HEK293T (cell line): ENCODE results near the gene SPTLC3.
A peak's percentile ranks its signal among the peaks of the same experiment; 100 is the strongest.

Experiments used
- CTCF ChIA-PET: fragments of 350-600 bp; formaldehyde crosslinking; extraction: SDS; loops from one replicate; lab custom pipeline; 2021; ENCODE audit warnings: antibody characterized with exemption, inconsistent platforms; lab: Yijun Ruan, JAX
- POLR2A ChIA-PET: fragments of 350-600 bp; formaldehyde crosslinking; extraction: SDS; loops from one replicate; lab custom pipeline; 2020; ENCODE audit warnings: antibody characterized with exemption, inconsistent platforms; lab: Yijun Ruan, JAX
- DNase-seq: peaks from one replicate; pipeline ENCODE4 v3.0.0; 2012; ENCODE audit warnings: mixed read lengths; ENCODE audit errors: extremely low spot score
- ARNT ChIP-seq: fragments of 450-650 bp; IDR thresholded peaks from 2 replicates; pipeline ENCODE4 v1.6.1; 2017; ENCODE audit warnings: mild to moderate bottlenecking
- BHLHE40 ChIP-seq: fragments of 450-650 bp; IDR thresholded peaks from 2 replicates; pipeline ENCODE4 v1.6.1; 2016; ENCODE audit warnings: mild to moderate bottlenecking, moderate library complexity, borderline replicate concordance
- CTBP1 ChIP-seq: fragments of 450-650 bp; IDR thresholded peaks from 2 replicates; pipeline ENCODE4 v1.6.1; 2016; ENCODE audit warnings: borderline replicate concordance
- ELF4 ChIP-seq: fragments of 450-650 bp; IDR thresholded peaks from 2 replicates; pipeline ENCODE4 v1.6.1; 2017; ENCODE audit warnings: antibody characterized with exemption
- FOXA1 ChIP-seq: fragments of 450-650 bp; IDR thresholded peaks from 2 replicates; pipeline ENCODE4 v1.6.1; 2016; ENCODE audit warnings: mild to moderate bottlenecking
- FOXK2 ChIP-seq: fragments of 450-650 bp; IDR thresholded peaks from 2 replicates; pipeline ENCODE4 v1.6.1; 2016; ENCODE audit warnings: mild to moderate bottlenecking
- FOXM1 ChIP-seq: fragments of 450-650 bp; IDR thresholded peaks from 2 replicates; pipeline ENCODE4 v1.6.1; 2017; ENCODE audit warnings: mild to moderate bottlenecking, borderline replicate concordance
- HDGF ChIP-seq: fragments of 450-650 bp; IDR thresholded peaks from 2 replicates; pipeline ENCODE4 v1.6.1; 2017; ENCODE audit warnings: antibody characterized with exemption, borderline replicate concordance
- L3MBTL2 ChIP-seq: fragments of 450-650 bp; conservative IDR thresholded peaks from 2 replicates; pipeline ENCODE4 v1.6.1; 2016; ENCODE audit warnings: mild to moderate bottlenecking
- LEF1 ChIP-seq: fragments of 450-650 bp; IDR thresholded peaks from 2 replicates; pipeline ENCODE4 v1.6.1; 2017; ENCODE audit warnings: mild to moderate bottlenecking, borderline replicate concordance
- NFRKB ChIP-seq: fragments of 450-650 bp; IDR thresholded peaks from 2 replicates; pipeline ENCODE4 v1.6.1; 2016; ENCODE audit warnings: mild to moderate bottlenecking, moderate library complexity
- PKNOX1 ChIP-seq: fragments of 450-650 bp; IDR thresholded peaks from 2 replicates; pipeline ENCODE4 v1.6.1; 2016
- SP1 ChIP-seq: fragments of 450-650 bp; IDR thresholded peaks from 2 replicates; pipeline ENCODE4 v1.6.1; 2017
- SUZ12 ChIP-seq: fragments of 450-650 bp; IDR thresholded peaks from 2 replicates; pipeline ENCODE4 v1.6.1; 2016; ENCODE audit warnings: mild to moderate bottlenecking
- TARDBP ChIP-seq: fragments of 450-650 bp; IDR thresholded peaks from 2 replicates; pipeline ENCODE4 v1.6.1; 2016
- ZNF384 ChIP-seq: fragments of 450-650 bp; IDR thresholded peaks from 2 replicates; pipeline ENCODE4 v1.6.1; 2016

Gene SPTLC3

DNA sequence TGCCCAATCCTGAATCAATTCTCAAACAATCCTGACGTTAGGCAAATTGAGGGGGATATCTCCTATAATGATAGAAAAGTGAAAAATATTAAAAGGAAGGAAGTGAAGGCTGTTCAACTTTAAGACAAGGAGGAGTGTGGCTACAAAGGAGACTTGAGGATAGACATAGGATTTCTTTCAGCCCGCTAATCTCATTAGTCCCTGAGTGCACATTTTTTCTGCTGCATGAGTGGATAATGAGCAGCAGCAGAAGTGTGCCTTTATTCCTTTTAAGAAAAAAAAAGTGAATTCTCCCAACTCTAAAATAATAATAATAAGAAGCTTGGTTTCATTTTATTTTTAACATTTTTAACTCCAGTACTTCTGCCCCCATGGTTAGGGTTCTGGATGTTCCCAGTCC lies 102.0 kb downstream of the SPTLC3 start:
- TF ChIP-seq FOXM1, result no peak
- TF ChIP-seq ARNT, result no peak
- TF ChIP-seq LEF1, result no peak
- no peak for TF ChIP-seq FOXA1
- no peak for TF ChIP-seq FOXK2
- no peak for TF ChIP-seq BHLHE40
- no peak for TF ChIP-seq PKNOX1
- TF ChIP-seq L3MBTL2, result no peak
- TF ChIP-seq ELF4, result no peak
- no peak for TF ChIP-seq ZNF384
- TF ChIP-seq NFRKB, result no peak
- no peak for TF ChIP-seq HDGF
- TF ChIP-seq SP1, result no peak
- TF ChIP-seq CTBP1, result no peak
- no peak for TF ChIP-seq SUZ12
- no peak for TF ChIP-seq TARDBP
- no peak for DNase-seq
- ChIA-PET CTCF (no interaction called here), POLR2A (no interaction called here)

GRCh38 chr20:13111249-13111911 lies 102.6 kb downstream of the SPTLC3 start:
- CTCF ChIA-PET, result no interaction called here

DNA sequence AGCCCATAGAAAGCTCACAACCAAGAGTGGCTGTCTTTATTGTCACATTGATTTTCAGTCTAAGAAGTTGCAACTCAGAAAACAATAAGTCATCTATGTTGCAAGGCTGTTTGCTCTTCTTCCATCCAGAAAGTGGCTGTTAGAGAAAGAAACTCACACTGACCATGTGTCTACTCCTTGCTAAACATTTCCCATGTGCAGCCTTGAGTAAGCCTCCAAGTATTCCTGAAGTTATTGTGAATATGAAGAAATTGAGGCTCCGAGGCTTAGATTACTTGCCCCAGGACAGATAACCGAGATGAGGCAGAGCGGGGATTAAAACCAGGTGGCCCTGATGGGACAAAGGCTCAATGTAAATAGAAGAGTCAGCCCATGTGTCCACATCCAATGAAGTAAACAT lies 105.0 kb downstream of the SPTLC3 start:
- DNase-seq, result no peak
- POLR2A ChIA-PET, result no interaction called here
- CTCF ChIA-PET, result no interaction called here
- TF ChIP-seq SP1, result no peak
- TF ChIP-seq LEF1, result no peak
- no peak for TF ChIP-seq SUZ12
- no peak for TF ChIP-seq ELF4
- no peak for TF ChIP-seq NFRKB
- no peak for TF ChIP-seq PKNOX1
- TF ChIP-seq CTBP1, result no peak
- TF ChIP-seq FOXK2, result no peak
- TF ChIP-seq TARDBP, result no peak
- no peak for TF ChIP-seq FOXM1

More at GRCh38 chr20:13111249-13111911, 102.6 kb downstream of the SPTLC3 start:
- DNase-seq, result no peak
- TF ChIP-seq TARDBP, result no peak
- TF ChIP-seq ELF4, result no peak
- TF ChIP-seq SUZ12, result no peak
- TF ChIP-seq PKNOX1, result no peak
- no peak for TF ChIP-seq ZNF384
- no peak for TF ChIP-seq FOXM1
- no peak for TF ChIP-seq ARNT
- TF ChIP-seq HDGF, result no peak
- TF ChIP-seq BHLHE40, result no peak
- no peak for TF ChIP-seq L3MBTL2
- no peak for TF ChIP-seq CTBP1
- no peak for TF ChIP-seq FOXK2
- no peak for TF ChIP-seq LEF1
- no peak for TF ChIP-seq NFRKB
- no peak for TF ChIP-seq FOXA1
- no peak for TF ChIP-seq SP1
- POLR2A ChIA-PET, result no interaction called here

- no peak for DNase-seq
- TF ChIP-seq FOXK2 (no peak), HDGF (no peak), SP1 (no peak), SUZ12 (no peak), NFRKB (no peak), FOXM1 (no peak), PKNOX1 (no peak), FOXA1 (no peak), CTBP1 (no peak), BHLHE40 (no peak), ELF4 (no peak), LEF1 (no peak), ARNT (no peak), TARDBP (no peak), L3MBTL2 (no peak), ZNF384 (no peak)
- CTCF ChIA-PET, result interaction anchor here (0.7 to 1.3 kb wide), 2 partner anchors 185 to 186 kb away, joined by 3 read pairs; no protein-coding TSS in a partner anchor
- POLR2A ChIA-PET, result no interaction called here
These were observed 108.4 kb downstream of the SPTLC3 start for GRCh38 chr20:13117200-13117599.

GRCh38 chr20:13118676-13119075 lies 109.9 kb downstream of the SPTLC3 start:
- ChIA-PET CTCF (interaction anchor here (0.6 to 1.3 kb wide), 4 partner anchors 155 to 432 kb away, joined by 3 to 5 read pairs (median 3); no protein-coding TSS in a partner anchor), POLR2A (no interaction called here)
- no peak for TF ChIP-seq SUZ12
- TF ChIP-seq ZNF384, result no peak
- no peak for DNase-seq

- peak; percentile 58 for DNase-seq
- ChIA-PET POLR2A (interaction anchor here (1.3 kb wide), 1 partner anchor 430 kb away, joined by 3 read pairs; no protein-coding TSS in a partner anchor), CTCF (interaction anchor here (0.6 to 1.3 kb wide), 4 partner anchors 140 to 1057 kb away, joined by 3 to 6 read pairs (median 4); no protein-coding TSS in a partner anchor)
- no peak for TF ChIP-seq NFRKB
- TF ChIP-seq ARNT, result no peak
- TF ChIP-seq FOXM1, result no peak
- TF ChIP-seq CTBP1, result no peak
- no peak for TF ChIP-seq ELF4
- no peak for TF ChIP-seq BHLHE40
- no peak for TF ChIP-seq SP1
- no peak for TF ChIP-seq SUZ12
- no peak for TF ChIP-seq FOXK2
- TF ChIP-seq L3MBTL2, result no peak
- TF ChIP-seq PKNOX1, result no peak
- no peak for TF ChIP-seq LEF1
- no peak for TF ChIP-seq ZNF384
- no peak for TF ChIP-seq HDGF
These were observed 110.8 kb downstream of the SPTLC3 start for GRCh38 chr20:13119583-13119982.
